SU-DHL-6 (cell line): ENCODE data around the gene PRR12.
"Not testable (repeated sequence)": the region's sequence is repeated elsewhere in the genome, so short reads cannot be mapped to it uniquely, and the experiment has no call there.

ENCODE experiments used
- CTCF ChIP-seq: fragments of 200-600 bp; sonication (generic); IDR thresholded peaks from one replicate; pipeline ENCODE4 v1.5.1; 2017; ENCODE audit warnings: antibody characterized with exemption, mild to moderate bottlenecking, low read length, moderate library complexity; ENCODE audit not compliant: insufficient read depth, poor library complexity, severe bottlenecking
- EZH2phosphoT487 ChIP-seq: fragments of 200-600 bp; sonication (generic), shearing (Covaris generic); conservative IDR thresholded peaks from 2 replicates; pipeline ENCODE4 v1.6.1; 2018; ENCODE audit warnings: mild to moderate bottlenecking, antibody characterized with exemption, low read length, moderate library complexity, mixed read lengths

GRCh38 chr19:49617860-49618259 is 26.9 kb downstream of the PRR12 start:
- TF ChIP-seq CTCF, EZH2phosphoT487: not testable (repeated sequence)
